H1 (cell line): Measurements from ENCODE around the gene POPDC2. TPM values are rescaled to one million over a fixed set of nuclear protein-coding genes. Genes with fewer than 3 reads are reported as not detected.

ENCODE experiments used
- POLR2AphosphoS5 ChIP-seq: IDR thresholded peaks from 2 replicates; pipeline ENCODE4 v1.6.1; 2011; ENCODE audit warnings: low read depth, low read length
- polyA plus RNA-seq, 7 experiments: library from polyadenylated mRNA; depleted of rRNA in 3 of 7; stranded (reverse) in 5 of 7; unstranded in 2 of 7; fragments of >200 nt in 5 of 7; fragments of 200-250 nt in 2 of 7; gene quantifications; 1 replicate in 5 of 7; 2 replicates in 1 of 7; 4 replicates in 1 of 7; pipeline versions ENCODE4 v1.2.1 to v1.2.3, GENCODE V29; 2011 to 2013; ENCODE audit warnings: missing spikeins in 2 of 7, mixed read lengths in 2 of 7
- total RNA-seq: library from RNA; stranded (reverse); fragmentation: NEBNext Ultra II Directional; extraction: Animal tissue kit (Norgen Biotek cat#: 25700); gene quantifications from 2 replicates; pipeline ENCODE4 v1.2.1, GENCODE V29; 2021

Gene POPDC2
- total and polyA plus RNA-seq, 2 of the 8 experiments (the other 6 are each of a cell fraction or from before 2014, with no cell fraction given), result 0.65 to 1.1 TPM

- TF ChIP-seq POLR2AphosphoS5, result no peak
- TF ChIP-seq, all 59 proteins: peak for 3
Observed at GRCh38 chr3:119600732-119601131, 59.7 kb downstream of the POPDC2 start (continued).
